Measurements from ENCODE around the gene LEUTX.
"Not testable (repeated sequence)": the region's sequence is repeated elsewhere in the genome, so short reads cannot be mapped to it uniquely, and the experiment has no call there.

LEUTX gene

DNA sequence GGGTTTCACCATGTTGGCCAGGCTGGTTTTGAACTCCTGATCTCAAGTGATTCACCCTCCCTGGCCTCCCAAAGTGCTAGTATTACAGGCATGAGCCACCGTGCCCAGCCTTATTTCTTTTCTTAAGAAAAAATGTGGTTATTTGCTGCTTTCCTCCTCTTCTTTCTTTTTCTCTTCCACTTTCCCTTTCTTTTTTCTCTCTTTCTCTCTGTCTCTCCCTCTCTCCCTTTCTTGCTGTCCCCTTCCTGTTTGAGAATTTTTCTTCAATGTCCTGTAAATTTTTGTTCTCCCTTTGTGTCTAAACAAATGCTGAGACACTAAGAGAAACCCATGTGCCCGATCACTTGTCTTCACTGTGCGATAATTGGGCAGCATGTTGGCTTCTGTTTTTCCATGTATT, 2.2 kb downstream of the LEUTX start:
- no peak for DNase-seq (ENCODE audit: low spot score)

GRCh38 chr19:39788244-39788643, 9.6 kb downstream of the LEUTX start:
- no peak for DNase-seq (ENCODE audit: low spot score)

DNA sequence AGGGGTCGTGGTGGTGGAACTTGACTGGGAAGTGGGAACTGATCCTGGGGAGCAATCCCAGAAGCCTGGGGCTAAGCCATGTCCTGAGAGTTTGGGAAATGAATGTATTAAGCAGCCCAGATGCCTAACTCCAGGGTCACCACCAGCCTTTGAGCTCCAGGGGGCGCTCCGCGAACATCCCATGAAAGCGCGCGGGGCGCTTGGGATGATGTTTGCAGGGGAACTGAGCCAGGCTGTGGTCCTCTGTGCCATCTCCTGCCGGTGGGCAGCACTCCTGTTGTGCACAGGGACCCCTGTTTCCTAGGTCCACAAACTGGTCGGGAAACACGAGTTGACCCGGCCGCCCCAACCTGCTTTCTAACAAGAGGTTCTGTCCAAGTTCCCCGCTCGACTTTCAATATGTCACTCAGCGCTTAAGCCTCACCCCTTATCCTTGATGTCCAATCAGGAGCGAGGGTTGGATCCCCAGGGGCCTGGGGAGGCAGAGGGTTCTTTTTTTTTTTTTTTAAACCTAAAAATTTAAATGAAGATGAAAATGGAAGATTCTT, 14.4 kb downstream of the LEUTX start:
- DNase-seq (ENCODE audit: low spot score): peak; percentile 87

DNA sequence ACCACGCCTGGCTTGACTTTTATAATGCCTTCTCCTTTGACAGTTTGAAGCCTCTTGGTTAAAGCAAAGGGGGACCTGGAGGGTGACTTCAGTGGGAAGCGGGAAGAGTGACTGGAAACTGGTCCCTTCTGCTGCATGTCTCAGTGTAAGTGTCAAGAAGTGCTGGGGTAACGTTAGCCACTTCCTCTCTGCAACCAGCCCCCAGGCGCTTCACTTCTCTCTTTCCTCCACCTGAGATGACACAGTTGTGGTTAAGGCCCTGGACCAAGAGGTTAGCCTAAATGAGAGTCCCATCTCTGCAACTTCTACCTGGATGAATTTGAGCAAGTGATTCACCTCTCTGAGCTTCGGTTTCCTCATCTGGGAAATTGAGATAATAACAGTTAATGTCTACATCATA, 16.3 kb downstream of the LEUTX start:
- no peak for DNase-seq (ENCODE audit: low spot score)

DNA sequence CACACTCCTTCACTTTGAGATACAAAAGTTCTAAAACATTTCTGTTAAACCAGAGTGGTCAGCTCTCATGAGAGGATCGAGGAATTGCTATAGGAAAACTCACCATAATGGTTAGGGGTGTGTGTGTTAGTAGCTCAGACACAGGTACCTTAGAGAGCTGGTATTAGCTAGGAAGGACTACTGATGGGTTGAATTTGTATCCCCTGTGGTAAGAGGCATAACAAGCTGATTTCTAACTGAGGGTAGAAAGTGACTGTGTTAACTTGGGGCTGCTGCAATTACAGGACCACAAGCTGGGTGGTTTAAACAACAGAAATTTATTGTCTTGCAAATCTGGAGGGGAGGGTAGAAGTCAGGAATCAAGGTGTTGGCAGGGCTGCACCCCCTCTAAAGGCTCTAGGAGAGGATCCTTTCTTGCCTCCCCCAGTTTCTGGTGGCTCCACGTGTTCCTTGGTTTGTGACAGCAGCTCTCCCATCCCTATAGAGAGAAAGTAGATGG, 17.4 kb downstream of the LEUTX start:
- no peak for DNase-seq (ENCODE audit: low spot score)

GRCh38 chr19:39797083-39797482, 18.4 kb downstream of the LEUTX start:
- no peak for DNase-seq (ENCODE audit: low spot score)

GRCh38 chr19:39802958-39803357, 24.3 kb downstream of the LEUTX start:
- no peak for DNase-seq (ENCODE audit: low spot score)

DNA sequence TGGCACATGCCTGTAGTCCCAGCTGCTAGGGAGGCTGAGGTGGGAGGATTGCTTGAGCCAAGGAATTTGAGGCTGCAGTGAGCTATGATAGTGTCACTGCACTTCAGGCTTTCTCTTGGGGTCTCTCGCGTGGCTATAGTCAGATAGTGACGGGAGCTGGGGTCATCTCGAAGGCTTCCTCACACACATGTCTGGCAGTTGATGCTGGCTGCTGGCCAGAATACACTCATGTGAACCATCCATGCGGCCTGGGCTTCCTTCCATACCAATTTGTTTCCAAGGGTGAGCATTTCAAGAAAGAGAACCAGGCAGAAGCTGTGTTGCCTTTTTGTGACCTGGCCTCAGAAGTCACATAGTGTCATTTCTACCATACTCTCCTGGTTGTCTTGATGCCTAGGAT, 26.4 kb downstream of the LEUTX start:
- DNase-seq (ENCODE audit: low spot score): no peak

DNA sequence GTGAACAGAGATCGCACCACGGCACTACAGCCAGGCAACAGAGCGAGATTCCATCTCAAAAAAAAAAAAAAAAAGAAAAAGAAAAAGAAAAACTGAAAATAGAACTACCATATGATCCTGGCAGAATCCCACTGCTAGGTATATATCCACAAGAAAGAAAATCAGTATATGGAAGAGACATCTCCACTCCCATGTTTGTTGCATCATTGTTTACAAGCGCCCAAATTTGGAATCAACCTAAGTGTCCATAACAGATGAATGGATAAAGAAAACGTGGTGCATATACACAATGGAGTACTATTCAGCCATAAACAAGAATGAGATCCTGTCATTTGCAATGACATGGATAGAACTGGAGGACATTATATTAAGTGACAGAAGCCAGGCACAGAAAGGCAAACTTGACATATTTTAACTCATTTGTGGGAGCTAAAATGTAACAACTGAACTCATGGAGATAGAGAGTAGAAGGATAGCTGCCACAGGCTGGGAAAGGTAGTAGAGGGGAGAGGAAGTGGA, 29.3 kb downstream of the LEUTX start:
- DNase-seq (ENCODE audit: low spot score): no peak

GRCh38 chr19:39808688-39809087, 30.0 kb downstream of the LEUTX start:
- not testable (repeated sequence) for DNase-seq (ENCODE audit: low spot score)

DNA sequence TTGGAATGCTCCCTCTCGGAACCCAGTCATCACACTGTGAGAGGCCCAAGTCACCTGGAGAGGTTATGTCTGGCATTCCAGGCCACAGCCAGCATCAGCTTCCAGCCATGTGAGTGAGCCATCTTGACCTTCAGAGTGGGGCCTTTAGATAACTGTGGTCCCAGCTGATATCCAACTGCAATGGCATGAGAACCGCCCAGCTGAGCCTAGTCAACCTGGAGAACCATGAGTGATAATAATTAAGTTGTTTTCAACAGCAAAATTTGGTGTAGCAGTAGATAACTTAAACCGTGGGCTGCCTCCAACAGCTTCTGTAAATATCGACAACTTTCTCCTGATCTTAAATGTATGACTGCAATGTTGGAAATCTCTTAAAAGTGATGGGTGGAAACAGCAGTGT, 30.7 kb downstream of the LEUTX start:
- no peak for DNase-seq (ENCODE audit: low spot score)

DNA sequence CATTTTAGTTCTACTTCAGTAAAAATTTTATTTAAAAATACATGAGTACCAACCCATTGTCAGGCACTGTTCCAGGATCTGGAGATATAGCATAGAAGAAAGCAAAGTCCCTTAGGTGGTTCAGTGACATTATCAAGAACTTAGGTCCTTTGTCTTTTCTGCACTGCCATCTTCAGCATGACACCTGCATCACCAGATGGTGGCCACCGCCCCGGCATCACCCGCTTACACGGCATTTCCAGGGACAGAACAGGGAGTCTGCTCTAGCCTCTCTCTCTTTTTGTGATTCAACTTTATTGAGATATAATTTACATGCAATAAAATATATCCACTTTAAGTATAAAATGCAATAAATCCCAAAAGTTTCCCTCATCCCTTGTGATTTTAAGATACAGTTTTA, 31.8 kb downstream of the LEUTX start:
- DNase-seq (ENCODE audit: low spot score): no peak

GRCh38 chr19:39811064-39811463, 32.4 kb downstream of the LEUTX start:
- no peak for DNase-seq (ENCODE audit: low spot score)

DNA sequence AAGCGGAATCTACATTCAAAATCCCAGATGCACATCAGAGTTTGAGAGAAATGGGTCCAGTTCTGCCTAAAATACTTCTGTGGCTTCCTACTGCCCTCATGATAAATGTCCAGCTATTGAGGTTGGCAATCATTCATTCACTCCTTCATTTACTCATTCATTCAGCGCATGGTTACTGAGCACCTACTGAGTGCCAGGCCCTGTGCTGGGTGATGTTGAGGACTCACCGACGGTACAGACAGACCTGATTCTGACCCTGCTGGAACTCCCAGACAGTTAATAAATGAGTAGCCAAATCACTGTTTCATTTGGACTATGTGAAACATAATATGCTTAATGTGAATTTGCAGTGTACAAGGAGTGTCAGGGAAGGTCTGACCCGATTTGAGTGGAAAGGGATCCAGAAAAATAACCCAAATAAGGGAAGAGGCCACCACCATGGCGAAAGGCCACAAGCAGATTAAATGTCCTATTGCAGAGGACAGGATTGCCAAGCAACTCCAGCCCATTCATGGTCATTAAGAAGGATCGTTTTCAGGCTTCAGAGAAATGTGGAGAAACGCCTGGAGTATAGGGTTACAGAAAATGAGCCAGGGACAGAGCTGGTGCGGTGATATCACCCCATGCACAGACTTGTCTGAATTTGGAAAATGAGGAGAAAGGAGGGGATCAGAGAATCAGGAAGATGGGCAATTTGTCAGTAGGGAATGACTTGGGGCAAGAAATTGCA, 34.8 kb downstream of the LEUTX start:
- DNase-seq (ENCODE audit: low spot score): no peak

GRCh38 chr19:39814111-39814510, 35.5 kb downstream of the LEUTX start:
- DNase-seq (ENCODE audit: low spot score): not testable (repeated sequence)

GRCh38 chr19:39814595-39814994, 35.9 kb downstream of the LEUTX start:
- no peak for DNase-seq (ENCODE audit: low spot score)

DNA sequence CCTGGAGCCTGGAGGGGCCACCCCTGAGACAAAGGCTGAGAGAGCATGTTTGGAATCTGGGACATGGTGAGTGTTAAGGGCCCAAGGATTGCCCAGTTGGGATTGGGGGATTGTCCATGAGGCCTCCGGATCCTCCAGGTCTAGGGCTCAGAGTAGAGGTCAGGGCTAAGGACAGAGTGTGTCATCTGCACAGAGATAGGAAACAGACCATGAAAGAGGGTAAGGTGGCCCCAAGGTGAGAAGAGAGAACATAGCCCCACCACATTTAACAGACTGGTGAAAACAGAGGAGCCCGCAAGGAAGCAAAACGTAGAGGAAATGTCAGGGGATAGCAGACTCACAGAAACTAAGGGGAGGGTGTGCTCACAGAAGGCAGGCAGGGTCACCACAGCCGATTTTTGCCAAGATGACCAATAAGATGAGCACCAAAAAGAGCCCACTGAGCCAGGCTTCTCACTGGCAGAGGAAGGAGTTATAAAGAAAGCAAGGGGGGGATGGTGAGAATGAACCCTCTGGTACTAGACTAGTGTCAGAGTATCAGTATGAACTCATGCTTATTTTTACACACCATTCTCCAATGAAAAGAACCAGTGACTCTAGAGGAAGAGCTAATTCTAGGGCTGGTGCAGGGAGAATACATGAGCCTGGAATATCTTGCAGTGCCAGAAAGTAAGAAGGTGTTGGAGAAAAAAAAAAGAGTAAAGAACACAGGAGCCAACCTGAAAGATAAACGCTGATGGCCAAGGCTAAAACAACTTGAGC, 37.8 kb downstream of the LEUTX start:
- no peak for DNase-seq (ENCODE audit: low spot score)

DNA sequence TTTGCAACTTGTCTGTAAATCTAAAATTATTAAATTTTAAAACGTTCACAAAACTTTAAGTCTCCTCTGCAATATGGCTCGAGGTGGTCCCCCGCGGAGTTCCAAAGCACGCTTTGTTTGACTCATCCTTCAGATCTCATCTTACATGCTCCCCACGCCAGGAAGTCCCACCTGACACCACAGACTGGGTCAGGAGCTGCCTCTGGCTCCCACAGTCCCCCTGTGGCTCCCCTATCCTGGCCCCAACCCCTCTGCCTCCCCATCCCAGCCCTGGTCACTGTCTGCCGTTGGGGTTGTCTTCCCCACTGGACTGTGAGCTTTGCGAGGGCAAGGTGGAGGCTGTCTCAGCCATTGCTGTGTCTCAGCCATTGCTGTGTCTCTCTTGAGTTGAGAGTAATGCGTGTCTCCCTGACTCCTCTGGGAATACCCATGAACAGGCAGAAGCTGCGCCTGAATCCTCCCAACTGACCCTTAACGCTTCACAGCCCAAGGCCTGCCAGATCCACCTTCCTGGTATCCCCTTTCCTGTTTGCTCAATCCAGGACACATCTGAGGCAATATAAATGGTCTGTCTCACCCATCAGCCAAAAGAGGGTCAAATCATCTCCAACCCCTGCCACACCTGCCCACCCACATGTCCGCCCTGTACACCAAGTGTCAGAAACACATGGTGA, 39.4 kb downstream of the LEUTX start:
- no peak for DNase-seq (ENCODE audit: low spot score)

- no peak for DNase-seq (ENCODE audit: low spot score)
These were observed 40.0 kb downstream of the LEUTX start for GRCh38 chr19:39818626-39819097.

DNA sequence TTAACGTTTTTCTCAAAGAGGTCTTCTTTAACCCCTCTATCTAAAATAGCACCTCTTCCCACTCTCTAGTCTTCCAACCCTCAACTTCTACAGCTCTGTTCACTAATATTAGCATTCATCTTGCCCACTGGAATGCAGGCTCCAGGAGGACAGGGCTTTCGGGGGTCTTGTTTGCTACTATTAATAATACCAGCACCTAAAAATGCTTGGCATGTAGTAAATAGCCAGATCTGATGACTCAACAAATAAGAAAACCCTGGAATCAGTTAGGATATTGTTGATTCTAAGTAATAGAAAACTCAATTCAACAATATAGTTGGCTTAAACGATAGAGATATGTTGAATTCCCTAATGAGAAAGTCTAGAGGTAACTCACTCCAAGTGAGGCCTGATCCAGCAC, 41.1 kb downstream of the LEUTX start:
- DNase-seq (ENCODE audit: low spot score): no peak

GRCh38 chr19:39820696-39821095, 42.0 kb downstream of the LEUTX start:
- DNase-seq (ENCODE audit: low spot score): no peak

- no peak for DNase-seq (ENCODE audit: low spot score)
These were observed 45.0 kb downstream of the LEUTX start for GRCh38 chr19:39823686-39824085.

All from hematopoietic multipotent progenitor cell treated with erythropoietin and hydrocortisone succinate and interleukin-3 and kit ligand, for 17 days (in vitro differentiated cells).